Dermis microvascular lymphatic vessel endothelial cell (primary cell): ENCODE results near the gene RHOXF2. TPM values are rescaled to one million over a fixed set of nuclear protein-coding genes. Genes with fewer than 3 reads are reported as not detected.
A peak's percentile ranks its signal among the peaks of the same experiment; 100 is the strongest.

Experiments used
- DNase-seq, 2 donors: peaks; one replicate each; pipeline versions ENCODE4 v3.0.0 to v3.0.0-alpha.2; 2010; ENCODE audit warnings: low read depth in 2 of 2
- total RNA-seq: library from RNA; depleted of rRNA; stranded (reverse); fragments of >200 nt; gene quantifications from 2 replicates; pipeline ENCODE4 v1.2.1, GENCODE V29; 2014

The RHOXF2 gene
- total RNA-seq, 1 donor from 2014 or later: not detected

DNA sequence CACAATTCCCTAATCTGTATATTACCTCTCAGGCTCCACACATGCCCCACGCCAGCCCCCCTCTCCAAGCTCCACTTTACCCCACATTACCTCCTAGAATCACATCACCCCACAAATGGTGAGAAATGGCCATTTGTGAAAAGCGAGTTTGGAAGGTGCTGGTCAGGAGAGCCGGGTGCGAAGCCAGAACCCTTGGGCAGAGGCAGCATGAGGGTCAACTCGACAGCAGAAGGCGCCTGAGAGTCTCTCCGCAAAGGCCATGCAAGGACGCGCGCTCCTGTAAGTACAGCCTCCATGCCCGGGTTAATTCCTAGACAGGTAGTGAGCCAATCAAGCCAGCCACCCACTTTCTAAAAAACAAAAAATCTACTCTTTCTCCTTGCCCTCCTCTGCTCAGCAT is 42.4 kb downstream of the RHOXF2 start:
- no peak for DNase-seq

DNA sequence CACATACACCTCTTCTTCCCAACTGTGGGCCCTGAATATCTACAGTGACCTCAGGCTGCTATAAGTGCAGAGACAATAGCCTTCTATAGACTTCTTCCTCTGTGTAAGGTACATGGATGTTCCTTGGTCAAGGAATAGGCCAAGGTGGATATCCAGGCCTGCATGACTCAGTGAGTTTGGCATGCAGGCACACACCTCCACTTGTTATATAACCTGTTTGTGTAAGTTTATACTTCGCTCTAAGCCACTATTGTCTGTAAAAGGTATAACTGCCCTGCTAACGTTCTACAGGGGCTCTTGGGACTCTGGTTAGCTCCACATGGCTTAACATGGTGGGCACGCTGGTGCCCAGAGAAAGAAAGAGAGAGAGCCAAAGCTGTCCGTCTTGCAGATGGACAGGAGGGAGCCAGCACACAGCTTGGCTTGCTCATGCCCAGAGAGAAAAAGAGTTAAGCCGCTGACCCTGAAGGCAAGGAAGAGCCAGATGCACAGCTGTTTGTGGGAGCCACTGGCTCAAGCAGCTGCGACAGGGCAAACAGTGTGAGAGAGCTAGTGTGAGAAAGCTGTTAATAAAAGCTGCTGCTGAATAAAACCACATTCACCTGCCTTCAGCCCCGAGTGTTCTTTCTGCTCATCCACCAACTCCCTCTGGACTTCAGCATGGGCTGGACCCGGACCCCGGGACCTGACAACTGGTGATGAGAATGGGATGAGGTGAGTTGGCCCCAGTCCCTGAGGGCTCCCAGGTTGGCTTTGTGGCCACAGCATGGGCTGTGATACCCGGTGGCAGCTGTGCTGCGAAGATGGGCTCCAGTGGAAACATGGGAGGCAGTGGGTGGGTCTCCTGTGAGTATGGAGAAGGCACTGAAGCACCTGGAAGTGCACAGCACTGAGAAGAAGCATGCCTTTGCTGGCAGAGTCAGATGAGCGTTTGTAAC is 47.7 kb downstream of the RHOXF2 start:
- no peak for DNase-seq

DNA sequence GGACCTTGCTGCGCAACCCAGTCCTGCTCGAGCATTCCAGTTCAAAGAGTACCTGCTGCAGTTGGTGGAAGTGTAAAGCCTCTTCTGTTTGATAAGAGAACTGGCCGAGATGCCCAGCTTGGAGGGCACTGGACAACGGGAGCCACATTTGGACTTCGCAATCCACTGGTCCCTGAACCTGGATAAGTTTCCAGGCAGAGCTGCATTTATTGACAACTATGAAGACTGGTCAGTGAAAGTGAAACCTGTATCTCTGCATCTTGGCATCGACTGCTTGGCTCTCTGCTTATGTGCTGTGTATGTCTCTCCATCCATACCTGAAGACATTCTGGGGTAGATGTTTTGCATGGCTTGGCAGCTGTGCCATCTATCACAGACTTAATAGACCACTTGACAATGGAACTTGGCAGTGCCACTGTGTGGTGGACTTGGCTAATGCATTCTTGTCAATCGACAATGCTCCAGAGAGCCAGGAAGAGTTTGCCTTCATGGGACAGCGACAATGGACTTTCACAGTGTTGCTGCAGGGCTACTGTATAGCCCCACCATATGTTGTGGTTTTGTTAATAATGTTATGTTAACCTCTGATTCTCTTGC is 48.7 kb downstream of the RHOXF2 start:
- DNase-seq: no peak

DNA sequence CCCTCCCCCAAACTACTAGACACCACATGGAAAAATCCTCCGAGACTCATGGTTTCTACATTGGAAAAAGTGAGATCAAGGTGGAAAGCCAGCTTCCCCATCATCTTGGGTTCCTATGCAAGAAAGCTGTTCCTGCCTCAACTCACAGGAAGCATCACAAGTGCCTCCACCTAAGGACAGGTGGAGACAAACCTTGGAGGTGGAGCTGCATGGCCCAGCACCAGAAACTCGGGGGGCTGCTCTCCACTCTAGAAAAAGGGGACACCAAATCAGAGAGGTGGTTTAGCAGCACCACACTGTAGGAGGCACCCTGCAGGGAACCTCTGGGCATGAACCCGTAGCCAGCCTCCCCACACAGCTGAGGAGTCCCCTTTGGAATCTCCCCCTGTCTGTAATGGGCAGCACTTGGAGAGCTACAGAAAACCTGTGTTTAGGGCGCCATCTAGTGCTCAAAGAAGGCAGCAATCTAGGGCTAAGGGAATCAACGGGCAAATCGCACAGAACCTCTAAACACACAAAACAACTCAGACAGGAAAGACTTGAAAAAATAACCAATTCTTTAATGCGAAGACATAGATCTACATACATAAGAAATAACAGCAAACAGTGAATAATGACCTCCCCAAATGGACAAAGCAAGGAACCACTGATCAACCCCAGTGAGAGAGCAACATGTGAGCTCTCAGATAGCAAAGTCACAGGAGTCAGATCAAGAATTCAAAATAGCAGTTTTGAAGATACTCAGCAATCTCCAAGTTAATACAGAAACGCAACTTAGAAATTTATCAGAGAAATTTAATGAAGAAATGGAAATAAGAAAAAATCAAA is 55.2 kb downstream of the RHOXF2 start:
- DNase-seq: peak; percentile 33 to 55

Other genes starting within 250 kb of the RHOXF2 start
- gene NKAP, start 214.9 kb upstream of the RHOXF2 start, total RNA-seq: 2.4 and 2.8 TPM in 2 replicates
- gene RHOXF2B, start 80.9 kb upstream of the RHOXF2 start, total RNA-seq: not detected in 2 replicates
- not detected in 2 replicates for gene RHOXF1, start 42.7 kb upstream of the RHOXF2 start, total RNA-seq
- 12.2 and 12.5 TPM in 2 replicates for gene ZBTB33, start 92.2 kb downstream of the RHOXF2 start, total RNA-seq
- gene TMEM255A, start 152.8 kb downstream of the RHOXF2 start, total RNA-seq: not detected in 2 replicates
- gene ATP1B4, start 203.5 kb downstream of the RHOXF2 start, total RNA-seq: not detected in 2 replicates